HFFc6 (cell line): ENCODE measurements around the gene FER1L5. TPM values are rescaled to one million over a fixed set of nuclear protein-coding genes. Genes with fewer than 3 reads are reported as not detected.

Experiments
- DNase-seq: peaks from one replicate; pipeline ENCODE4 v3.0.0-alpha.2; 2018
- H3K27ac Mint-ChIP-seq: 2 replicates; pipeline ENCODE4 v1.8.0; 2020; ENCODE audit warnings: mild to moderate bottlenecking, mixed read lengths
- H3K27me3 Mint-ChIP-seq: 2 replicates; pipeline ENCODE4 v1.8.0; 2021; ENCODE audit warnings: mild to moderate bottlenecking, moderate library complexity, mixed read lengths; ENCODE audit not compliant: insufficient read depth
- H3K36me3 Mint-ChIP-seq: 2 replicates; pipeline ENCODE4 v1.8.0; 2021; ENCODE audit warnings: low read depth, mixed read lengths
- H3K4me1 Mint-ChIP-seq: 2 replicates; pipeline ENCODE4 v1.8.0; 2020; ENCODE audit warnings: low read depth, mixed read lengths
- H3K4me3 Mint-ChIP-seq: 2 replicates; pipeline ENCODE4 v1.8.0; 2020; ENCODE audit warnings: mild to moderate bottlenecking, moderate library complexity, mixed read lengths
- H3K9me3 Mint-ChIP-seq: 2 replicates; pipeline ENCODE4 v1.8.0; 2020; ENCODE audit warnings: mild to moderate bottlenecking, mixed read lengths
- CTCF ChIP-seq: fragments of 200-600 bp; sonication (generic); IDR thresholded peaks from 2 replicates; pipeline ENCODE4 v1.5.0; 2021; ENCODE audit warnings: antibody characterized with exemption, mild to moderate bottlenecking
- total RNA-seq, 6 experiments: library from RNA; stranded (reverse); fragmentation: NEBNext Ultra II Directional; extraction: Animal tissue kit (Norgen Biotek cat#: 25700); gene quantifications; 2 replicates in 1 of 6; 3 replicates in 5 of 6; pipeline ENCODE4 v1.2.3, GENCODE V29; 2021

FER1L5 gene
- total RNA-seq, 6 experiments from 2014 or later: not detected

DNA sequence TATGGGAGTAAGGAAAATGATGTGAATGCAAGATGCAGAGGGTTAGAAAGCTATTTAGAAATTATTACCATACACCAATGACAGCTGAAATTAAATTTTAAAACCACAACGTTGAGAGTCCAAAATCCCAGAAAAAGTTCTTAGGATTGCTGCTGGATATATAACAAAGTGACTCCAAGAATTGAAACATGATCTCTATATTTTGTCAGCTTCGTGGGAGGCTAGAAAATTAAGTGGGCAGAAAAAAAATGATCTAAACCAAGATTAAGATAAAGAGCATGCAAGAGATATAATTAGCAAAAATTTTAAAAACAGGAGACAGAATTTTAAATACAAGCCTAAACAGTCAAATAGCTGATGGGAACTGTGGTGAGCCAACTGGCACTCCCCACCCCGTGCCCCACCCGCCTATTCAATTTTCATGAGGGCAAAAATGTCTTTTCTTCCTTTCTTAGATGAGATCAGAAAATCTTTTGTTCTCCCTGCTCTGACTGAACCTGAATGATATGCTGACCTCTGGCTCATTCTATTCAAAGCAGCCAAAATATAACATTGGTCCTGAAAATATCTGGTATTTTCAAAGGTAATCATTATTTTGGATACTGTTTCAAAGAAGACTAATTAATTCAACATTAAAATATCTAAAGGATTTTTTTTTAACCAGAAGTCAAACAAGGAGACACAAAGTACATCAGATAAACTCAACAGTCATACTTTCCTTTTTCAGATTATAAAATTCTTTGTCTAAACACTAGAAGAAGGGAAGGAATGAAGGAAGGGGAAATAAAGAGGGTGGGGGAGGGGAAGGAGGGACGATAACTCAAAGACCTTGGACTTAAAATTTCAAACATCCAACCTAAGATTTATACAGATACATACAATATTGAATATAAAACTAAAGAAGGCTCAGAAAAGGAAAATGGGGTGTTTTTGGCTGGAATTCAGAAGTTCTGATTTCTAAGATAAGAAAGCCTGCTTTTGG lies 16.7 kb upstream of the FER1L5 start:
- H3K36me3 Mint-ChIP-seq: peaks cover 16% of the 10 kb centered on the region
- peak overlapping the region; percentile 42 for H3K27ac Mint-ChIP-seq
- no peak for DNase-seq

GRCh38 chr2:96626553-96626942 lies 16.0 kb upstream of the FER1L5 start:
- no peaks in the 10 kb centered on the region for H3K27me3 Mint-ChIP-seq
- H3K4me1 Mint-ChIP-seq: peaks cover 27% of the 10 kb centered on the region
- no peak overlapping the region for H3K4me3 Mint-ChIP-seq
- peaks cover 23% of the 10 kb centered on the region for H3K36me3 Mint-ChIP-seq
- H3K27ac Mint-ChIP-seq: peak overlapping the region; percentile 42
- no peaks in the 10 kb centered on the region for H3K9me3 Mint-ChIP-seq
- no peak for DNase-seq
- TF ChIP-seq CTCF: no peak

More for the DNA sequence above, 16.7 kb upstream of the FER1L5 start:
- H3K27me3 Mint-ChIP-seq: no peaks in the 10 kb centered on the region
- H3K4me1 Mint-ChIP-seq: peaks cover 21% of the 10 kb centered on the region
- H3K9me3 Mint-ChIP-seq: no peaks in the 10 kb centered on the region
- no peak overlapping the region; the same call in 1 of the 2 replicates for H3K4me3 Mint-ChIP-seq
- no peak for TF ChIP-seq CTCF

DNA sequence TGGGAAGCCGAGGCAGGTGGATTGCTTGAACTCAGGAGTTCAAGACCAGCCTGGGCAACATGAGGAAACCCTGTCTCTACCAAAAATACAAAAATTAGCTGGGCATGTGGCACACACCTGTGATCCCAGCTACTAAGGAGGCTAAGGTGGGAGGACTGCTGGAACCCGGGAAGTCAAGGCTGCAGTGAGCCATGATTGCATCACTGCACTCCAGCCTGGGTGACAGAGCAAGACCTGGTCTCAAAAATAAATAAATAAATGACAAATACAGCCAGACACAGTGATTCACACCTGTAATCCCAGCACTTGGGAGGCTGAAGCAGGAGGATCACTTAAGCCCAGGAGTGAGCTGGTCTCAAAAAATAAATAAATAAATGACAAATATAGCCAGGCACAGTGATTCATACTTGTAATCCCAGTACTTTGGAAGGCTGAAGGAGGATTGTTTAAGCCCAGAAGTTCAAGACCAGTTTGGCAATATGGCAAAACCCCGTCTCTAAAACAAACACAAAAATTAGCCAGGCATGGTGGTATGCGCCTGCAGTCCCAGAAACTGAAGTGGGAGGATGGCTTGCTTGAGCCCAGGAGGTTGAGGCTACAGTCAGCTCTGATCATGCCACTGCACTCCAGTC lies 10.6 kb upstream of the FER1L5 start:
- DNase-seq: peak; percentile 52
- Mint-ChIP-seq H3K27ac (peak overlapping the region; percentile 77), H3K9me3 (no peaks in the 10 kb centered on the region), H3K36me3 (peaks cover 38% of the 10 kb centered on the region), H3K4me3 (peak overlapping the region; percentile 29; the same call in 1 of the 2 replicates), H3K4me1 (peaks cover 47% of the 10 kb centered on the region), H3K27me3 (no peaks in the 10 kb centered on the region)
- TF ChIP-seq CTCF: no peak

GRCh38 chr2:96633641-96634040 lies 8.9 kb upstream of the FER1L5 start:
- Mint-ChIP-seq H3K9me3 (no peaks in the 10 kb centered on the region), H3K4me1 (peaks cover 48% of the 10 kb centered on the region), H3K4me3 (no peak overlapping the region), H3K27me3 (no peaks in the 10 kb centered on the region), H3K27ac (no peak overlapping the region), H3K36me3 (peaks cover 38% of the 10 kb centered on the region)
- no peak for DNase-seq
- TF ChIP-seq CTCF: no peak

DNA sequence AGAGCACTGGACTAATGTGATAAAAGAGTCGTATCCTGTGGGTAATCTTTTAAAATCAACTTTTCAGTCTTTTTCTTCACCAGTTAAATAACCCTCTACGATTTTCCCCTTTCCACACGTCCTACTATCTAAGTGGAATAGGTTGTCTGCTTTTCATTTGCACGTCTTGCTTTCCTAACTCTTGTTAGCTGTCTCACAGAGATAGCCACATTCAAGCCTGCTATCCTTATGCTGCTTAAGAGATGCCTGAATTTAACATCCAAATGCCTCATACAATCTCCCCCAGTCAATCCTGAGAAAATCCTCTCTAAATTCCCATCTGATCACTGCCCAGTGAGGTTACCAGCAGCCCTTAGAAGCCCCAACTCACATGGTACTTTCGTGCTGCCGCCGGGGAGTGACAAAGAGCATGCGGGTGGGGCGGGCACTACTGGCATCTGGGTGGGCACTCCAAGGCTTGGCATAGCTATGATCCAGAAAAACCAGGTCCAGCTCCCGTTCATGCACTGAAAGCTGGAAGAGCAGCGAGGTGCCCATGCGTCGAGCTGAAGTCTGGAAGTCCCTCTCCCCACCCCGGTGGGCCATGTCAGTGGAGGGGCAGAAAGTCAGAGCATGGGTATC lies 5.9 kb upstream of the FER1L5 start:
- Mint-ChIP-seq H3K4me3 (peak overlapping the region; percentile 92), H3K4me1 (peaks cover 42% of the 10 kb centered on the region), H3K36me3 (peaks cover 14% of the 10 kb centered on the region), H3K9me3 (no peaks in the 10 kb centered on the region), H3K27ac (peak overlapping the region; percentile 95), H3K27me3 (peaks cover 2% of the 10 kb centered on the region; the same call in 1 of the 2 replicates)
- no peak for TF ChIP-seq CTCF
- no peak for DNase-seq
